HG02970 (cell line): ENCODE measurements around the gene EFNA1.
"Not testable (repeated sequence)": the region's sequence is repeated elsewhere in the genome, so short reads cannot be mapped to it uniquely, and the experiment has no call there.

ENCODE experiments used
- ATAC-seq: cut with Tn5 transposase; IDR thresholded peaks from one replicate; pipeline ENCODE4 v1.9.1; 2021; ENCODE audit warnings: mild to moderate bottlenecking, moderate library complexity, moderate number of reproducible peaks; ENCODE audit not compliant: unreplicated experiment, low FRiP score

EFNA1 gene

DNA sequence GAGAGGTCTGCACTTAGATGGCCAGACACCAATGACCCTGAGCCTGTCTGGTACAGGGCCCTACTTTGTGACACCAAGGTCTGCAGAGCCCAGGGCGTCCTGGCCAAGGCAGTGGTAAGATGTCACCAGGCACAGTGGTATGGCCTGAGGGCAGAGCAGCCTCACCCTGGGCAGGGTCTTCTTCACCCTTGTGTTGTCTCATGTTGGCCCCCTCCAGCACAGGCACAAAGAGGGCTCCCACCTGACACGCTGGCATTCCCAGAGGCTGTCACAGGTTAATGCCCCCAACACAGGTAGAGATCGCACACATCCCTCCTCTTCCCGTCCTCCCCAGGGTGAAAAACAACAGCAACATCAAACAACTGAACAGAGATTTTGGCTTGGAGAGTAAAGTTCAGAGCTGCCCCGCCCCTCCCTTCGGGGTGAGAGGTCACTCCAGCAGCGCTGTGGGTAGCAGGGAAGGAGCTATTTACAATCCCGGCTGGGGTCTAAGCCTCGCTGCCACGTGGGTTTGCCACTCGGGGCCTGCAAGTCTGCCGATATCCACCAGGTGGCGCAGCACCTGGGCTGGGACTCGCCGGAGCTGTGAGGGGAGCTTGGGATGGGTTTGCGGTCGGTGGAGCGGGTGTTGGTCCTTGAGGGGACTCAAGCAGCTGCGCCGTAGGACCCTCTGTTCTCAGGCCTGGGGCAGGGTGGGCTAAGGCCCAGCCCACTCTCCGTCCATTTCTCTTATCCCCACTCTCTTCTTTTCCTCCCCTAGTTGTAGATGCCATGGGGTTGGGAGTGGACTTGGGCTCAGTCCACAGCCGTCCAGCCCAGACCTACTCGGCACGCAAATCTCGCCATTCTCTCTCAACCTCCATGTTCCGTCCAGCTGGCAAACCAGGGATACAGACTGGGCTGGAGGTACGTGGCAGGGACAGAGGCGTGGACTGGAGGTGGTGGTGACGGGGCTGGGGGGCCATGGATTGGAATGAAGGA is 36.3 kb upstream of the EFNA1 start:
- no peak for ATAC-seq

DNA sequence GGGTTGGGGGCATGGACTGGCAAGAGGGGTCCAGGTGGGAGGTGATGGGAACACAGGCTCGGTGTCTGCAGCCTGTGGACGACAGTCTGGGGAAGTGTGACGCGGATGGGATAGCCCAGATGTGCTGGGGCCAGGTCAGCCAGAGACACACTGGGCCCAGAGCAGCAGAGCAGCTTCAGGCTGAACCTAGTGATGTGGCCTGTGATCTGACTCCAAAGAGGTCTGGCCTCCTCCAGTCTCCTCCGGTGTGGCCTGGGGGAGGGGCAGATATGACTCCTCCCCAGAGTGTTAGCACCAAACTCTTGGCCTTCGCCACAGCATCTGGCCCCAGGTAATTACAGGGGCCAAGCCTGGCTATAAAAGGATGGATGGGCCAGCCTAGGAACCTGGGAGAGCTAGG is 35.5 kb upstream of the EFNA1 start:
- no peak for ATAC-seq

DNA sequence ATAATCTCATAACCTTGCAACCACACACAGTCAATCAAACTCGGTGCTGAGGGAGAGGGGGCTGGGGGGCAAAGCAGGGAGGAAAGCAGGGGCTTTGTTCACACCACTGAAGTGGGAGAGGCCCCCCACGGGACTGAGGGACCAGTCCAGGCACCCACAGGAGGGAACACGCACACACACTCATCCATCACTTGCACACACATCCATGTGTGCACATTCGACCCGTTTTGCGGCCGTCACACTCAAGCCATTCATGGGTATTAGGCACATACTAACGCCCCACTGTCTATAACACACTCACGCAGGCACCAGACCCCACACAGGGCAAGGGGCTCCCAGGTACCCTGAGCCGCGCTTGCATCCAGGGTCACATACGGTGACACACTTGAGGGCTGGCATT is 35.0 kb upstream of the EFNA1 start:
- no peak for ATAC-seq

DNA sequence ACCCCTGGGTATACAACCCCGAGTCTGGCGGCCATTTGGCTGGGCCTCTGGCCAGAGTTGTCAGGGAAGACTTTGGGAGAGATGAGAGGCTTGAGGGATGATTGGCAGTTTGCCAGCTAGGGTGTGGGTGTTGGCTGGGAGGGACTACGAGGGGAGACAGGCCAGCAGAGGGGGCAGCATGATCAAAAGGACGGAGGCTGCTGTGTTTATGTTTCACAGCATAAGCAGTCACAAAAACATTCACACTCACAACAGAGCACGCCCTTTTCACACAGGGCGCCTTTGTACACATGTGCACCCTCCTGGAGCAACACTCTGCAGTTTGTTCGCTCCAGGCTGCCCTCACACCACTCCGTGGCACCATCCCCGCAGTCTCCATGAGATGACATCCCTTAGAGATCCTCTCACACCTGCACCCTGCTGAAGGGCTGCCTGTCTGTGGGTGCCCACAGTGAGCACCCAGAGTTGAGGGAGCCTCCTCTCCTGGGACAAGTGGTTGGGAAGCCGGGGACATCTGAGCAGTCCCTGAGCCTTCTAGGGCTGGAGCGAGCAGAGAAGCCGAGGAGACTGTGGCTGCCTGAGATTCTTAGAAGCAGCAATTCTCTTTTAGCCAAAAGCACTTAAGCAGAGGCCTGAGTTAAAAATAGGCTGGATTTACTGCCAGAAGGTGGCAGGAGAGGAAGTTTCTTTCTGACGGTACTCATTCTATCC is 33.6 kb upstream of the EFNA1 start:
- no peak for ATAC-seq

DNA sequence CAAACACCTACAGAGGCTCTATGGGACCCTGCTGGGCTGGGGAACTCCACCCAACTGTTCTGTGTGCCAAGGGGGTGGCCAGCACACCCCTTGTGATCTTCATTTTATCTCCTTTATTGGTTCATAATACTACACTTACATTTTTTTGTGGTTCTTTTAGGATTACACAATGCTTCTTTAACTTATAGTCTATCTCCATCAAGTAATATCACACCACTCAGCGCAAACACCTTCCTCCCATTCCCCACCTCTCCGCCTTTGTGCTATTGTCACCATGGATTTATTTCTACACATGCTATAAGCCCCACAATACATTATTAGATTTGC is 33.1 kb upstream of the EFNA1 start:
- no peak for ATAC-seq

DNA sequence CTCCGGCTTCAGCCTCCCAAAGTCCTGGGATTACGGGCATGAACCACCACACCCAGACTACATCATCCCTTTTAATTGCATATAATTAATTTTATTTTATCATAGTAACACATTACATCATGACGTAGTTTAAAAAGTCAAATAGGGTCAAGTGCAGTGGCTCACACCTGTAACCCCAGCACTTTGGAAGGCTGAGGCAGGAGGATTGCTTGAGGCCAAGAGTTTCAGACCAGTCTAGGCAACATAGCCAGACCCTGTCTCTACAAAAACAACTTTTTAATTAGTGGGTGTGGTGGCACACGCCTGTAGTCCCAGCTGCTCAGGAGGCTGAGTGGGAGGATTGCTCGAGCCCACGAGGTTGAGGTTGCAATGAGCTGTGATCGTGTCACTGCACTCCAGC is 28.3 kb upstream of the EFNA1 start:
- ATAC-seq = no peak

DNA sequence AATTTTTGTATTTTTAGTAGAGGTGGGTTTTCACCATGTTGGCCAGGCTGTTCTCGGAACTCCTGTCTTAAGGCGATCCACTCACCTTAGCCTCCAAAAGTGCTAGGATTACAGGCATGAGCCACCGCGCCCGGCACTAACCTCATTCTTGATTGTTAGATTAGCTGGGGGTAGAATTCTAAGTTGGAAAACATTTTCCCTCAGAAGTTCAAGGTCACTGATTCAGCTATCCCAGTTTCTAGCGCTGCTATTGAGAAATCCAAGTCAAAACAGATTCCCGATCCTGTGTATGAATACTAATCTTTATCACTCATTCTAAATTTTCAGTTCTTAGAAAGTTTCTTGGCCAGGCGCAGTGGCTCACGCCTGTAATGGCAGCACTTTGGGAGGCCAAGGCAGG is 24.4 kb upstream of the EFNA1 start:
- no peak for ATAC-seq

DNA sequence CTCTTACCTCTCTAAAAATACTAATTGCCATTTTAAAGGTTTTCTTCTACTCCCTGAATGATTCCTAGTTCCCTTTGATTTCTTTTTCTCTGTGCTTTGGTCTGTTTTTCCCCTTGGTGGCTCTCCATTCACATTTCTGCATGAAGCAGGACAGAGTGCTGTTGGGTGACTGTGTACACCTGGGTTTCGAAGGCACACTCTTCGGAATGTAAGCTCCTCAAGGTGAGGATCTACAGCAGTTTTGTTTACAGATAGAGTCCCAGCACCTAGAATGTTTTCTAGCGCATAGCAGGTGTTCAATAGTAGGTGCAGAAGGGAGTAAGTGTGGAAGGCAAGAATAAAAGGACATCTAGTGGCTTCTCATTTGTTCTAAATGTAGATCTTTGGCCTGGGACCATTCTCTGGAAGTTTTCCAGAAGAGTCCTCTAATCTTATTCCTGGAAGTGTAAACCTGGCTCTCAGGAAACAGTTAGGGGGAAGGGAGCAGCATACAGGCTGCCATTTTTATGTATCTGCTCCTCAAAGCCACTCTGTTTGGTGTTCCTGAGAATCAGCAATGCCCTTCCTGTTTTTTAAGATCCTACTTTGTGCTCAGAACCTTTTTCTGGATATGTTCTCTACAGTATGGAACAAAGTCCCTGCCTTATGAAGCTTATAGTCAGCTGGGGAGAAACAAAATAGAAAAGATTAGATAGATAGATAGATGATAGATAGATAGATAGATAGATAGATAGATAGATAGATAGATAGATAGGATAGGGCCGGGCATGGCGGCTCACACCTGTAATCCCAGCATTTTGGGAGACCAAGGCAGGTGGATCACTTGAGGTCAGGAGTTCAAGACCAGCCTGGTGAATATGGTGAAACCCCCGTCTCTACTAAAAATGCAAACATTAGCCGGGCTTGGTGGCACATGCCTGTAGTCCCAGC is 22.8 kb upstream of the EFNA1 start:
- no peak for ATAC-seq

DNA sequence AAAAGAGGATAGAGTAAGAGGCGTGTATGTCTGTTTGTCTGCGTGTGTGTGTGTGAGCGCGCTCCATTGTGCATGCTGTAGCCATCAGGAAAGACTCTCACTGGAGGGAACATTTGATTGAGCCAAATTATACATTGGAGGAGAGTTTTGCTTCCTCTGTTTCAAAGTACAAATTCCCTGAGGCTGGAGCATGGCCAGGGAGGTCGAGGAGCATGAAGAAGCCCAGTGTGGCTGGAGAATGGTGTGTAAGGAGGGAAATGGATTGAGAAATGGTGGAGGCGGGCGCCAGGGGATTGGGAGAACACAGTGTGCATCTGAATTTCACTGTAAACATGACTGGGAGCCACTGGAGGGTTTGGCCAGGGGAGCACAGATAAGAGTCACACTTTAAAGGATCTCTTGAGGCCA is 22.1 kb upstream of the EFNA1 start:
- ATAC-seq = no peak

DNA sequence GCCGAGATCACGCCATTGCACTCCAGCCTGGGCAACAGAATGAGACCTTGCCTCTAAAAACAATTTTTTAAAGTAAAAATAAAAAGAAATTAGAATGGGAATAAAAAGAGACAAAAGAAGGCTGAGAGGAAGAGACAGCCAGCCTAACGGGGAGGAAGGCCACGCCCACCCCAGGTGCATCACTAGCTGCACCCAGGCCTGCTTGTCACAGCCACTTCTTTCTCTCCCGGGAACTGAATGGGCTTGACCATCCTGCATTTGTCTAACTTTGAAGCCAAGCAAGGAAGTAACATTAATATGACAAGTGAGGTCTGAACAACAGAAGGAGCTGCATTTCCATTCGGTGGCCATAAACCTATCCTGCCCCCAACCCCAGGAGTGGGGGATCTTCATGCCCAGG is 20.8 kb upstream of the EFNA1 start:
- ATAC-seq = no peak

DNA sequence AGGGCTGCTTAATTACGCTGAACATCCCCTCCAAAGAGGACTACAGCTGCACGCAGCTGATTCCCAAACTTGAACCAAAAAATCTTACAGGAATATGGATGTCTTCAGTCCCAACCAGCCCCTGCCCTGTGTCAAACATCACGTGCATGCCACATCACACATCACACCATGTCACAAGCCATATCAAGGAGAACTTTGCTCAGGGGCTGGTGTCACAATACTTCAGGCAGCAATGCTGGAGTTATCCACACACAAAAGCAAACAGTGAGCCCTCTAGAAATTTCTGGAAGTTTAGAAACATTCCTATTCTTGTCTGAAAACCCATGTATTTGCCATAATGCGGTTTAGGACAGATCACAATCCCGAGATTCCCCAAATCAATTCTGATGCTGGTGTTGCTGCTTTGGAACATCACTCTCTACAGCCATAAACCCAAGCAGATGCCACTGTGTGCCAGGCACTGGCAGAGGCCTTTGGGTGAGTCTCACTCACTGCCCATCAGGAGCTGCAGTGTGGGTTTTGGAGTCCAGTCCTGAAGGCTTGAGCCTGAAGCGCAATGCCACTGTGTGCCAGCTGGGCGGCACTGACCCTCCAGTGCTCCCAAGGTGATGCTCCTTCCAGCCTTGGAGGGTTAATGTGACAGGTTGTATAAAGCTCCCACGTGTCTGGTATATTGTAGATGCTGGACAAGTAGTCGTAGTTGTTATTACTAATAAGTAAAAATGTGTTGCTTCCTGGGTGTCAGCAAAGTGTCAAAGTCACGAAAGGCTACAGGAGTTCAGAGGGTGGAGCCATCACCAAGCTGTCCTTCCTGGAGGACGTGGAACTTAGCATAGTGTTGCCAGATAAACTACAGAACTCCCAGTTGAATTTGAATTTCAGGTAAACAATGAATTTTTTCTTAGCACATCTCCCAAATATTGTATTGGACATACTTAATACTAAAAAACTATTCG is 20.1 kb upstream of the EFNA1 start:
- ATAC-seq = no peak

DNA sequence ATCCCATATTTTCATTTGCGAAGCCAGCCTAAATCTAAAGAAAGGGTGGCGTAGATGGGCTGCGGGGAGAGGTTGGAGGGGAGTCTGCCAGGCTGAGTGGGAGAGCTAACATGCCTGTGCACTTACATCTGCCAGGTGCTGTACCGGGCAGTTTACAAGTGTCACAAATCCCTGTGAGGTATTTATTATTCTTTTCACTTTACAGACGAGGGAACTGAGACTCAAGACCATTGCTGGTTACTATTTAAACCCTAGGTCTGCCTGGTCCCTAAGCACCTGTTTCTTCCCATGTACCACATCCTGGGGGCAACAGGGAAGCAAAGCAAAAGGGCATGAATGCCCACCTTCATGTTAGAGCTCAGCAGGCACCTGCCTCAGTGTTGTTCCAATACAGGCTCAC is 19.4 kb upstream of the EFNA1 start:
- no peak for ATAC-seq

DNA sequence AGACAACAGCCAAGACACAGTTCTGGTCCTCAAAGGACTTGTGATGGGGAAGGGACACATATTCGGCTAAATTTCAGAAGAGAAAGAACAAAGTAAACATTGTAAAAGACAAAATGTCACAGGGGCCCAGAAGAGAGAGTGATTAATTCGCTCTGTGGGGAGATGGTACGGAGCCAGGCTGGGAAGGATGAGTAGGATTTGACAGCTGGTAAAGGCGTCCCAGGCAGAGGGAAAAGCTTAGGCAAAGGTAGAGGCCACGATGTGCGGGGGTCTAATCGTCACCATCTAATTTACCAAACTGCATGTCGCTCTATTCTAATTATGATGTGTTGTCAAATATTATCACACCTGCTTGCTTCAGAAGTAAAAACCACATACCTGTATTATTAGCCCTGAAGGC is 17.3 kb upstream of the EFNA1 start:
- no peak for ATAC-seq

DNA sequence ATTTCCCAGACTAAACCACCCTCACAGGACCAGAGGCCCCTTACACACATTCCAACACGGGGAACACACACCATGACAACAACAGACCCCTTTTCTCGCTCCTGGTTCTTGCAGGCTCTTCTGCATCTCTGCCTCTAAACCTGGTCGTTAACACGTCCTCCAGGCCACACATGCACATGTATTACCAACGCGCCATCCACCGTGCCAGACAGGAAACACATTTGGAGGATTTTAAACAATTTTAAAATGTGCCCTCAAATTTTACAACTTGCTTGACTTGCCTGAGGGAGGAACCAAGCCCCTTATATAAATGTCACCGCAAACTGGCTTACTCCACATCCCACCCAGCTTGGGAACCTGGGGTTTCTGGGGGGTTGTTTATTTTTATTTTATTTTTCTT is 16.9 kb upstream of the EFNA1 start:
- no peak for ATAC-seq

DNA sequence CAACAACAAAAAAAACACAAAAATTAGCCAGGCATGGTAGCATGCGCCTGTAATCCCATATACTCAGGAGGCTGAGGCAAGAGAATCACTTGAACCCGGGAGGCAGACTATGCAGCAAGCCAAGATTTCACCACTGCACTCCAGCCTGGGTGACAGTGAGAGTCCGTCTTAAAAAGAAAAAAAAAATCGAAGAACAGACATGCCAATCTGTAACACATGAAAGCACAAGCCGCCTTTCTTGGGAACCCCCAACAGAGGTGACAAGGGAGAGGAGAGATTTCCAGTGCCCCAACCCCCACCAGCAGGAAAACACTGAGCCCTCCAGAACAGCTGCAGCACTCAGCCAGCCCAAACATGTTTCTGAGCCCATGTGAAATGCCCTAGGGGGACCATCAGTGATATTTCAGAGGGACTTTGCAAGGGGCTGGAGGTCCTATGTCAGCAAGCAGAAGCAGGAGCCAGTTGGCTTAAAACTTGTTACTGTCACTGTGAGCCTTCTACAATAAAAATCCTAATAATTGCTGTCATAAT is 14.2 kb upstream of the EFNA1 start:
- ATAC-seq = no peak

DNA sequence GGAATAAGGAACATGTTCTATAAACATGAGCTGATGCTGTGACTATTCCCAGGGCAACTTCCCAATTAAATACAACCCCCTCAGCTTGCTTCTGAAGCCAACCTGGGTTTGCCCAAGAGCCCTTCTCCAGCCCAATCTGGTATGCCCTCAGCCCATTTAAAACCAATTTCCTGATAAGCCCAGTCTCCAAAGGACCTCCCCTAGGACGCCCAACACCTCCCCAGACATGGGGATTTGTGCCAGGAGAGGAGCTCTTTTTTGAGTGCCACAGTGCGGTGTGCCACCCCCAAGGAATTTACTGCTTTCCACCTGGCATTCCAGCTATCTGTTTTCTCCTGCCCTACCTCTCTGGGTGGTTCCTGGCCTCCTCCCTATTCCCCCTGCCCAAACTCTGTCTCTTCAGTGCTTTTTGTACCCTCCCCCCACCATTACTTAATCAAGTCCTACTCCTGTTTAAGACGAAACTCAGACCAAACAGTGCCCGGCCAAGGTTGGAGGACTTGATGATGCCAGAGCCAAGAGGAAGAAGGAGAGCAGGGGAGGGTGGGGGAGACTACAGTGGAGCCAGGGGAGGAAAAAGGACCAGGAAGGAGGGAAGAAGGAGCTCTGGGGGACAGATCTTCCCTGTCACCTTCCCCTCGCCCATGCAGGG is 11.4 kb upstream of the EFNA1 start:
- no peak for ATAC-seq

DNA sequence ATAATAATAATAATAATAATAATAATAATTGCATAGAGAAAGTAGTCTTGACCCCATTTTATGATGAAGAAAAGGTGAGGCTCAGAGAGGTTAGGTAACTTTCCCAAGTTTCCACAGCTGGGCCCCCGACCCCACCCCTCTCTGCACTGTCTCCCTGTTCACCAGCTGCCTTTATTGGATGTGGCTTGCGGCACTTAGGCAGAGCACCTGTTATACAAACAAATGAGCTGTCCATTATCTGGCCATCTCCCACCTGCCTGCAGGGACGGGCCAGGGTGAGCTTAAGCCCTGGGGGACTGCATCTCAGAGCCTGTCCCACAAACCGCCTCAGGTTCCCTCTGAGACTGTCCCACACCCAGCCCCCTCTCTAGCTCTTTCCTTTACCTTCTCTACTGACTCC is 10.1 kb upstream of the EFNA1 start:
- ATAC-seq = no peak

DNA sequence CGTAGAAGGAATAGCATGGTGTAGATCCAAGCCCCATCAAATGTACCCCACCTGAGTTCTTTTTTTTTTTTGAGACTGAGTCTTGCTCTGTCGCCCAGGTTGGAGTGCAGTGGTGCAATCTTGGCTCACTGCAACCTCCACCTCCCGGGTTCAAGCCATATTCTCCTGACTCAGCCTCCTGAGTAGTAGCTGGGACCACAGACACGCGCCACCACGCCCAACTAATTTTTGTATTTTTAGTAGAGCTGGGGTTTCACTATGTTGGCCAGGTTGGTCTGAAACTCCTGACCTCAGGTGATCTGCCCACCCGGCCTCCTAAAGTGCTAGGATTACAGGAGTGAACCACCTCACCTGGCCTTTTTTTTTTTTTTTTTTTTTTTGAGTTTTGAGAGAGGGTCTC is 9.6 kb upstream of the EFNA1 start:
- not testable (repeated sequence) for ATAC-seq

DNA sequence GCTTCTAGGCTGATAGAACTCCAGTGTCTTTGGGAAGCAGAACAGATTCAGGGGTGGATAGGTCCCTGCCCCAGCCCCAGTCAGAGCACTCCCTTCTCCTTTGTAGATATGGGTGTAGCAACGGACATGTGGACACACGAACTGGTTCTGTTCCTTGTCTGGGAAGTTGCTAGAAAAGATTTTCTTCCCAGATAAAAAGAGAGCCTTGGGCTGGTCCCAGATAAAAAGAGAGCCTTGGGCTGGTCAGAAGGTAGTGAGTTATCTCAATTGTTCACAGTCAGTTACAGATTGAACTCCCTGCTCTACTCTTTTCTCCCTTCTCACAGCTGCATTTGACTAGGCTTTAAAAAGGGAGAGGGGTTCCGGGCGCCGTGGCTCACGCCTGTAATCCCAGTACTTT is 7.4 kb upstream of the EFNA1 start:
- no peak for ATAC-seq
